ENCODE results near the gene NECTIN3. TPM values are rescaled to one million over a fixed set of nuclear protein-coding genes. Genes with fewer than 3 reads are reported as not detected.
A peak's percentile ranks its signal among the peaks of the same experiment; 100 is the strongest.

Gene NECTIN3
- total RNA-seq, 1 experiment from 2014 or later = 15.0 TPM

DNA sequence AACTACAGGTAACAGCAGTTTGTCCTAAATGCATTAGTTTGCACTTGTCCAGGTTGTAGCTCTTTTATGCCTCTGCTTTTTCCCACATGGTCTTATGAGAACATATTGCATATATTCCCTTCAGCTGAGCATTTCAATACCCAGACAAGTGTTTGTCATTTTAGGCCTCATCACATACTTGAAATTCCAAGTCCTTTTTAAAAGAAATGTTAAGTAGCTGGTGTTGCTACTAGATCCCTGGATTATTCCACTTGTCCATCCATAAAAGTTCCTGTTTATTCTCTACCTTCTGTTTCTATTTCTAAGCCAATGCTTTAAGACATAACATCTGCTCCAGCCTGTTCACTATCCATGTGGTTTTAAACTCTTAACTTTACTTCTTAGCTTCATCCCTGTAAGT, 128.4 kb downstream of the NECTIN3 start:
- no peak for DNase-seq (ENCODE audit: low read depth)

DNA sequence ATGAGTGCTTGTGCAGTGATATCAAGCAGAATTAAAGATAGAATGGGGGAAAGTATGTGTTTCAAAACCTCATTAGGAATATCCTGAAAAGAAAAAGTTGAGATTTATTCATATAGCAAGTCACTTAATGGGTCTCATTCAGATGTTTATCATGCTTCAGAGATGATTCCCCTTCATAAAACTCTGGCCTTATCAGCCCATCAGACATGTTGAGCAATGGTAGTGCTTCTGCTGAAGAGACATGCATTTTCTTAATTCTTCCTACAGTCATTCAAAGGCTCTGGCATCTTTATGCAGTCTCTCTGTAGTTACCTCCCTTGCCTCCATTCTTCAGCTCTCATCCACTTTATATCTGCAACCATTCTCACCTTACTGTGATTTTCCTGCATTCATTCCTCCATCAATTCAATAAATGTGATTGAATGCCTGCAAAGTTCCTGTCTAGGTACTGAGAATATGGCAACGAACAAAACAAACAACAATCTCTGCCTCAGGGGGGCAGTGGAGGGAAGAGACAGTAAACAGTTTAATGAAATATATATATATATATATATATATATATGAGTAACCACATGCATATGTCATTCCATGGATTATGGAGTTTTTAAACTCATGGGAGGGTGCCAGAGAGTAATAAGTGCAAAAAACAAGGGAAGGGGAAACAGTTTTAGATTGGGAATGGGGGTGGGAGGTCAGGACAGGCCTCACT, 138.5 kb downstream of the NECTIN3 start:
- no peak for DNase-seq (ENCODE audit: low read depth)

DNA sequence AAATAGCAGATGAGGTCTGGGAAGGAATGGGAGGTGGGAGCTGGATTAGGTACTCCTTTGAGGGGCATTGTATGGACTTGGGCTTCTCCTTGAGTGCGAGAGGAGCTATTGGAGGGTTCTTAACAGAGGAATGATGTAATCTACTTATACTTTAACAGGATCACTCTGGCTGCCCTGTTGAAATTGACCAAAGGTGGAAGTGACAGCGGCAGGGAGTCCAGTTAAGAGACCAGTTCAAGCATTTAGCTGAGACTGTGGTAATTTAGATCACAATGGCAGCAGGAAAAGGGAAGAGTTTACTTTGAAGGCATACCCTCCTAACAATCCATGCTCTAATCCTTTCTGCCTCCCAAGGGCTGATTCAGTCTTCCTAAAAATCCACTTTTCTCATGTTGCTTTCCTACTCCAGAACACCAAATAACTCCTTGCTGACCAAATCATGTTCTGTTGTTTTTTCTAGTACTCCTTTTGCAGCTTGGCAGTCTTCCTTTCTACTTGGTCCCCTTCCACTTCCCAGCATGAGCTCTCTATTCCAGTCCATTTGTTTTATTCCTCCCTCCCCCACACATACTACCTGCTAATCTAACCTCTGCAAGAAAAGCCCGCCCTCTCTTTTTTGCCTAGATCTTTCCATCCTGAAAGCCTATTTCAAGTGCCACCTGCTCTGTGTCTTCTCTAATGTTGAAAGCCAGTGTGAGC, 139.4 kb downstream of the NECTIN3 start:
- no peak for DNase-seq (ENCODE audit: low read depth)

DNA sequence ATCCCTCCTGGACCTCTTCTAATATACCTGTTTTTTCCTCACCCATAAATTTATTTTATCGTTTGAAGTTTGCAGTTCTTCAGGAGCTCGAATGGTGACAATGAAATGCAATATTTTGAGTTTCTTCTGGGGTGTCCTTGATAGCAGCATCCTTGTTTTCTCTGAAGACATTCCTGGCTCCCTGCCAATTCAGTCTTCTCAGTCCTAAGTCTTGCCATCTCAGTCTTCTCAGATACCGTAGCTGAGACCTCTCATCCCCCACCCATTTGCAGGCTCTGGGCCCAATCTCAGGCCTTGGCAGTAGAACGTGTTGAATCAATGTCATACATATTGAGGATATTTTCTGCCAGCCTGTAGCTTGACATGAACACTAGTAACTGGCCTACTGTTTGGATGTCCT, 140.9 kb downstream of the NECTIN3 start:
- no peak for DNase-seq (ENCODE audit: low read depth)

DNA sequence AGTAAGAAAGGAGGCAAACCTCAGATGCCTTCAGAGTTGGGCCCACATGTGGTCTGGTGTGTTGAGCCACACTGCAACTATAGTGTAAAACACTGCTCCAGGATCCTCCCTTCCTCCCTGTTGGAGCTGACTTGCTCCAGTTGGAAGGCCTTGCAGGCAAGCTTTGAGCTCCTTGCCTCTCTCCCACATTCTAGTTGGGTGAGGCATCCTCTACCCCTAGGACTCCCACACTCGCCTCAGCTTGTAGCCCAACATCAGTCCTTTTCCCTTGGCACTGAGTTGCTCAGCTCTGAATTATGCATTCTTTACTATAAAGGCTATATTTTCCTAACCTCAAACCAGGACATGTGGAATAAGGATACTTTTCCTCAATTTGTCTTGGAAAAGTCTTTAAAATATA, 143.9 kb downstream of the NECTIN3 start:
- DNase-seq (ENCODE audit: low read depth) = no peak

DNA sequence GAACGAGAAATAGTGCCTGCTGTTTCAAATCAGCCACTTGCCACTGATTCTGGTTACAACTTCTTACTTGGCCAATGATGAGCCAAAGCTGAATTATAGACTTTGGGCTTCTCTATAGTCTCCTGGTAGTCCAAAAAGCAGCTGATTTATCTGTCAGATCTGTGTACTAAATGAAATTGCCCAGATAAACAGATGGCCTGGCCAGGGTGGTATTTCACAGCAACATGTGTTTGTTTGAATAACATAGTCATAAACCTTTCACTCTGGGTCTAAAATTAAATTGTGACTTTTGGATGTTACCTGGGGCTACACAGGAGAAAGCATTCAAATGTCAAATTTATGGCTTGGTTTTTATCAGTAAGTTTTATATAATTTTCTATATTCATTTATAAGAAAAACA, 147.0 kb downstream of the NECTIN3 start:
- DNase-seq (ENCODE audit: low read depth) = no peak

DNA sequence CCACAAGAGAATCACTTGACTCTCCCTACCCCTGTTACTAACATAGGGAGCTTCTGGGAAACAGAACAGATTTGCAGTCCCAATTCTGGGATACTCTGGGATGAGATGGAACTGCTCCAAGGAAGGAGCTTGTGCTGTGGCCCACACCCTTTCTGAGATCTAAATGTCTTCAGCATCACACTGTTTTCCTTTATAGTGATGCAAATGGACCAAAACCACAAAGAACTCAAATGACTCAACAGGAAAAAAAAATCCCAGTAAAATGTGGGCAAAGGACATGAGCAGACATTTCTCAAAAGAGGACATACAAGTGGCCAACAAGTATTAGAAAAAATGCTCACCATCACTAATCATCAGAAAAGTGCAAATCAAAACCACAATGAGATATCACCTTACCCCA, 155.6 kb downstream of the NECTIN3 start:
- DNase-seq (ENCODE audit: low read depth) = peak; percentile 38

DNA sequence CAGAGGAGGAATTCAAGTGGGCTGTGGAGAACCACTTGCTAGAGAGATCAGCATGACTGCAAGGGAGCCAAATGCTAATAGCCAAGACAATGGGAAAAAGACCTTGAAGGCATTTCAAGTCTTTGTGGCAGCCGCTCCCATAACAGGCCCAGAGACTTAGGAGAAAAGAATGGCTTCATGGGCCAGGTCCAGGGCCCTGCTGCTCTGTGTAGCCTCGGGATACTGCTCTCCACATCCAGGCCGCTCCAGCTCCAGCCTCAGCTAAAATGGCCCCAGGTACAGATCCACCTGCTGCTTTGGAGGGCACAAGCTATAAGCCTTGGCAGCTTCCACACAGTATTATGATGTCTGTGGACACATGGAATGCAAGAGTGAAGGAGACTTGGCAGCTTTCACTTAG, 157.7 kb downstream of the NECTIN3 start:
- DNase-seq (ENCODE audit: low read depth) = no peak

DNA sequence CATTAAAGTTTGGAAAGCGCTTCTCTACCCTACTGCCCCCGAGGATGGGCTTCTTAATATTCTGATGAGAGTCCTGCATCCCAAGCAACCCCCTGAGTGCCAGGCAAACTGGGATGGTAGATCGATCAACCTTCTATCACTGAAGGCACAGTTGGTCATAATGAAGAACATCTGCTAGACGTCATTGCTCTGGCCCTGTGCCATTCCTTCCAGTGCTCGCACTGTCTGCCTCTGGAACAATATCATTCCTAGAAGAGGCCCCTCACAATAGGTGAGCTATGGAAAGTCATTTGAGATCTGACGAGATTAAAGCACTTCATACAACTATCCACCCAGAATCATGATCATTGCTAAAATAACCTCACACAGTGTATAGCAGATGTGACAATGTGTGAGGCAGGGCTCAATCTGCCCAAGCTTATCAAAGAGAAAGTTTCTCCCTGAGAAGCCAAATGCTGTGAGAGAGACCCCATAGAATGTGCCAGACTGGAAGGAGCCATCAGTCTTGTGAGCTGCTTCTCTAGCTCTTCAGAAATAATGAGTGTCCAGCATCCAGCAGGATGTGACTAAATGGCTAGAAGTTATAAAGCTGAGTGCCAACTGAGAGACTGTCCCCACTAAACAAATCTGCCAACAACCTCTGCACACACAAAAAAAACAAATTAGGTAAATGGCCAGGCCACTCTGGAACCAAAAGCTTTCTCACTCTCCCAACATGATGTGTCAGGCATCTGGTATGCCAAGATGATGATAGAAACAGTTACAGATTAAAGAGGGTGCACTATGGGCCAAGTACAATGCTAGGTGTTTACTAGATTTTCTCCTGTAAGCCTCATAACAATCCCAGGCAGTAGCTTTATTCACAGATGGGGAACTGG, 165.5 kb downstream of the NECTIN3 start:
- DNase-seq (ENCODE audit: low read depth) = peak; percentile 38

DNA sequence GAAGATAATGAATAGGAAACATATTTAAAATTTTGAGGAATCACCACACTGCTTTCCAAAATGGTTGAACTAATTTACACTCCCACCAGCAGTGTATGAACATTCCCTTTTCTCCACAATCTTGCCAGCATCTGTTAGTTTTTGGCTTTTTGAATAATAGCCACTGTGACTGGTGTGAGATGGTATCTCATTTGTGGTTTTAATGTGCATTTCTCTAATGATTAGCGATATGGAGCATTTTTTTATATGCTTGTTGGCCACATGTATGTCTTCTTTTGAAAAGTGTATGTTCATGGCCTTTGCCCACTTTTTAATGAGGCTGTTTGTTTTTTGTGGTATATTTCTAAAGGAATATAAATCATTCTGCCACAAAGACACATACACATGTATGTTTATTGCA, 166.3 kb downstream of the NECTIN3 start:
- no peak for DNase-seq (ENCODE audit: low read depth)

DNA sequence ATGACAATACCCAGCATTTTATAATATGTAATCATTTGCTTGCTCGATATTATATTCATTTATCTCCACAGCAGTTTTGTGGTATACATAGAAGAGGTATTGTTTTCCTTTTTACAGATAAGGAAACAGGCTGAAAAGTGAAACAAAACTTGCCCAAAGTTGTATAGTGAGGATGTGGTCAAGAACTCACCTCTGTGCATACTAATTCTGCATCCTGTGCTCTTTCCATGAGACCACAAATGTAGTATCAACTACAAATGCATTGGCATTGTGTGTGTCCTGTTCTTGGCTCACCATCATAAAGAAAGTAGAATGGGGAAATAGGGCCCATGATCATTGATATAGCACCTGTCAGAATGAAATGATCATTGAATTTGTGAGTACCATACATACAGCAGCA, 167.3 kb downstream of the NECTIN3 start:
- DNase-seq (ENCODE audit: low read depth) = no peak

DNA sequence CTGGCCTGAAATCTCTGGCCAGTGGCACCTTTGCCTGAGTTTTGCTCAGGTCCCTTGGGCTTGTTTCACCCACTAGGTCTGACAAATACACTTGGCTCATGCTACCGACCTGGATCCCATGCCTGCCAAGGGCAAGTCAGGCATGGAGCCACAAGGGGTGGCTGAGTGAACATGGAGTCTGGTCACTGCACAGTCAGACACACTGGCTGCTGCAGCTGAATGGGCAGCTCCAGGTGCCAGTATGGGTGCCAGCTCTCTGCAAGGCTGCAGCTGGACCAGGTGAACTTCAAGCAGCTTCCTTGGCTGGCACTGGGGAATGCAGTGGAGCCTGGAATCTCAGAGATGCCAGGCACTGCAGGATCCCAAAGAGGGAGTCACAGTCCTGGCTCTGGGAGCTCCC, 170.3 kb downstream of the NECTIN3 start:
- DNase-seq (ENCODE audit: low read depth) = no peak
